ENCODE measurements around the gene PWWP2B. TPM values are rescaled to one million over a fixed set of nuclear protein-coding genes. Genes with fewer than 3 reads are reported as not detected.

The PWWP2B gene
- total and polyA plus RNA-seq, 2 of the 8 experiments (the other 6 are each of a cell fraction or from before 2014, with no cell fraction given) = 5.3 to 10.8 TPM

GRCh38 chr10:132377326-132377725, 19.7 kb upstream of the PWWP2B start (continued):
- TF ChIP-seq CHD7 (IDR thresholded peaks at IDR 0.05; ENCODE audit: insufficient replicate concordance, low read length) = no peak
- TF ChIP-seq SRF (IDR thresholded peaks at IDR 0.05; ENCODE audit: low read depth, low read length) = no peak
- no peak for TF ChIP-seq RBBP5 (IDR thresholded peaks at IDR 0.05; ENCODE audit: borderline replicate concordance, low read depth, low read length)
- TF ChIP-seq BCL11A (IDR thresholded peaks at IDR 0.05; ENCODE audit: low read depth in 2 of 2, low read length in 2 of 2) = no peak
- no peak for TF ChIP-seq POLR2A (IDR thresholded peaks at IDR 0.05; ENCODE audit: control extremely low read depth in 1 of 2, low read depth in 2 of 2, low read length in 2 of 2)
- TF ChIP-seq POLR2AphosphoS5 (IDR thresholded peaks at IDR 0.05; ENCODE audit: low read depth, low read length) = no peak
- TF ChIP-seq TEAD4 (IDR thresholded peaks at IDR 0.05; ENCODE audit: low read depth, low read length) = no peak

Data from H1 (cell line).